ENCODE data around the gene PARD6G. TPM values are rescaled to one million over a fixed set of nuclear protein-coding genes. Genes with fewer than 3 reads are reported as not detected.
"Not testable (repeated sequence)": the region's sequence is repeated elsewhere in the genome, so short reads cannot be mapped to it uniquely, and the experiment has no call there.

Gene PARD6G
- total and polyA plus RNA-seq, 2 experiments from 2014 or later: 6.9 to 18.5 TPM

- H3K36me3 Mint-ChIP-seq (ENCODE audit: low read depth): peaks cover 31% of the 10 kb centered on the region
- H3K27ac Mint-ChIP-seq; H3F3A ChIP-seq (replicated peaks; ENCODE audit: low read depth); H3K4me2 ChIP-seq; H3K4me3 ChIP-seq; H3K4me3 Mint-ChIP-seq; H3K79me2 ChIP-seq (replicated peaks; ENCODE audit: insufficient read depth); H4K20me1 ChIP-seq (replicated peaks; ENCODE audit: insufficient read depth); H3K27me3 ChIP-seq (ENCODE audit: insufficient read depth); H3K9me2 ChIP-seq (ENCODE audit: insufficient read depth); H3K4me1 ChIP-seq (ENCODE audit: insufficient read depth); H3K4me1 Mint-ChIP-seq; H2AFZ ChIP-seq; ATAC-seq; H3K27ac ChIP-seq (ENCODE audit: low read depth); H3K36me3 ChIP-seq (ENCODE audit: insufficient read depth); DNase-seq (ENCODE audit: low spot score): not testable (repeated sequence)
- peaks cover 21% of the 10 kb centered on the region for H3K9me3 Mint-ChIP-seq
- H3K27me3 Mint-ChIP-seq (ENCODE audit: insufficient read depth, low read depth, poor library complexity): peaks cover 11% of the 10 kb centered on the region
These were observed 82.5 kb downstream of the PARD6G start for GRCh38 chr18:80164727-80165355.

GRCh38 chr18:80163183-80163582 lies 84.1 kb downstream of the PARD6G start:
- peaks cover 10% of the 10 kb centered on the region; the same call in 1 of the 2 replicates for H3K27me3 ChIP-seq (ENCODE audit: insufficient read depth)
- Mint-ChIP-seq H3K27me3 (ENCODE audit: insufficient read depth, low read depth, poor library complexity) (peaks cover 11% of the 10 kb centered on the region), H3K27ac (no peak overlapping the region), H3K4me1 (no peaks in the 10 kb centered on the region), H3K36me3 (ENCODE audit: low read depth) (peaks cover 34% of the 10 kb centered on the region), H3K9me3 (peaks cover 21% of the 10 kb centered on the region), H3K4me3 (no peak overlapping the region)
- H3K79me2 ChIP-seq (replicated peaks; ENCODE audit: insufficient read depth): no peaks in the 10 kb centered on the region
- no peaks in the 10 kb centered on the region; the same call in 1 of the 2 replicates for H3K4me1 ChIP-seq (ENCODE audit: insufficient read depth)
- no peak overlapping the region for H3K4me2 ChIP-seq
- H3K4me3 ChIP-seq: no peak overlapping the region
- ATAC-seq (no peak), DNase-seq (ENCODE audit: low spot score) (no peak)
- no peaks in the 10 kb centered on the region for H3K9me2 ChIP-seq (ENCODE audit: insufficient read depth)
- H3K36me3 ChIP-seq (ENCODE audit: insufficient read depth): no peaks in the 10 kb centered on the region
- no peak overlapping the region for H3K27ac ChIP-seq (ENCODE audit: low read depth)
- TF ChIP-seq CTCF (conservative IDR thresholded peaks at IDR 0.05; ENCODE audit: low read depth in 2 of 2) (no peak), NANOG (IDR thresholded peaks at IDR 0.05; ENCODE audit: borderline replicate concordance) (no peak), STAT1 (IDR thresholded peaks at IDR 0.05; ENCODE audit: unreplicated experiment) (no peak), ZNF462 (CRISPR knock-in tag; IDR thresholded peaks at IDR 0.05) (no peak), CREB1 (CRISPR knock-in tag; IDR thresholded peaks at IDR 0.05; ENCODE audit: low read depth) (no peak), REST (IDR thresholded peaks at IDR 0.05; ENCODE audit: unreplicated experiment) (no peak), EZH2phosphoT487 (IDR thresholded peaks at IDR 0.05; ENCODE audit: unreplicated experiment) (no peak), EZH2 (IDR thresholded peaks at IDR 0.05; ENCODE audit: low read depth, unreplicated experiment) (no peak), JUNB (IDR thresholded peaks at IDR 0.05; ENCODE audit: unreplicated experiment) (no peak)
- no peak overlapping the region for H2AFZ ChIP-seq
- 0 out of 2 replicates have a peak, but pooled peaks cover 3% of the 10 kb centered on the region for H4K20me1 ChIP-seq (replicated peaks; ENCODE audit: insufficient read depth)
- no peaks in the 10 kb centered on the region for H3F3A ChIP-seq (replicated peaks; ENCODE audit: low read depth)
